Activated naive CD4-positive, alpha-beta T cell treated with anti-CD3 and anti-CD28 coated beads for 36 hours (primary cell): ENCODE data around the gene KRTAP5-10. TPM values are rescaled to one million over a fixed set of nuclear protein-coding genes. Genes with fewer than 3 reads are reported as not detected.
"Not testable (repeated sequence)": the region's sequence is repeated elsewhere in the genome, so short reads cannot be mapped to it uniquely, and the experiment has no call there.

ENCODE experiments used
- CTCF ChIA-PET: fragments of 350-600 bp; sonication (Branson Sonifier 250); formaldehyde crosslinking; loops from one replicate; lab custom pipeline; 2021; ENCODE audit warnings: antibody characterized with exemption; lab: Charles Lee
- DNase-seq: peaks from one replicate; pipeline ENCODE4 v3.0.0-alpha.2; 2020
- H3K27ac Mint-ChIP-seq: one replicate; pipeline ENCODE4 v1.8.0; 2021; ENCODE audit warnings: mild to moderate bottlenecking, mixed read lengths
- H3K27me3 Mint-ChIP-seq: one replicate; pipeline ENCODE4 v1.8.0; 2021; ENCODE audit warnings: low read depth, mixed read lengths
- H3K36me3 Mint-ChIP-seq: one replicate; pipeline ENCODE4 v1.8.0; 2021; ENCODE audit warnings: low read depth, mixed read lengths
- H3K4me1 Mint-ChIP-seq: one replicate; pipeline ENCODE4 v1.8.0; 2021; ENCODE audit warnings: low read depth, mixed read lengths
- H3K4me3 Mint-ChIP-seq: one replicate; pipeline ENCODE4 v1.8.0; 2021; ENCODE audit warnings: mild to moderate bottlenecking, moderate library complexity, mixed read lengths
- H3K9me3 Mint-ChIP-seq: one replicate; pipeline ENCODE4 v1.8.0; 2021; ENCODE audit warnings: mixed read lengths
- intact Hi-C: fragments of 100-400 bp; cut with micrococcal nuclease; formaldehyde crosslinking; loops from one replicate; pipeline ENCODE4 v1.15.1; 2023
- total RNA-seq, 2 experiments: library from RNA; stranded (reverse); gene quantifications; one replicate each; pipeline ENCODE4 v1.2.3, GENCODE V29; 2021

Gene KRTAP5-10
- total RNA-seq, 2 experiments from 2014 or later, result not detected

GRCh38 chr11:71607520-71608216 is 42.3 kb downstream of the KRTAP5-10 start:
- intact Hi-C loops, H3K4me3 Mint-ChIP-seq, H3K27ac Mint-ChIP-seq, H3K4me1 Mint-ChIP-seq, CTCF ChIA-PET, H3K36me3 Mint-ChIP-seq, H3K9me3 Mint-ChIP-seq, DNase-seq: not testable (repeated sequence)
- H3K27me3 Mint-ChIP-seq, result peaks cover 20% of the 10 kb centered on the region

GRCh38 chr11:71608272-71608671 is 42.9 kb downstream of the KRTAP5-10 start:
- H3K36me3 Mint-ChIP-seq, H3K27ac Mint-ChIP-seq, DNase-seq, H3K9me3 Mint-ChIP-seq, intact Hi-C loops, H3K4me3 Mint-ChIP-seq, H3K4me1 Mint-ChIP-seq, CTCF ChIA-PET: not testable (repeated sequence)
- peaks cover 20% of the 10 kb centered on the region for H3K27me3 Mint-ChIP-seq

GRCh38 chr11:71611218-71611910 is 46.0 kb downstream of the KRTAP5-10 start:
- H3K4me3 Mint-ChIP-seq, DNase-seq, H3K27ac Mint-ChIP-seq, H3K36me3 Mint-ChIP-seq, intact Hi-C loops, H3K9me3 Mint-ChIP-seq, H3K4me1 Mint-ChIP-seq, CTCF ChIA-PET: not testable (repeated sequence)
- H3K27me3 Mint-ChIP-seq, result peaks cover 16% of the 10 kb centered on the region

GRCh38 chr11:71613931-71614330 is 48.6 kb downstream of the KRTAP5-10 start:
- H3K4me1 Mint-ChIP-seq, DNase-seq, H3K27me3 Mint-ChIP-seq, H3K36me3 Mint-ChIP-seq, CTCF ChIA-PET, intact Hi-C loops, H3K9me3 Mint-ChIP-seq, H3K27ac Mint-ChIP-seq, H3K4me3 Mint-ChIP-seq: not testable (repeated sequence)

- H3K9me3 Mint-ChIP-seq, H3K27ac Mint-ChIP-seq, H3K4me3 Mint-ChIP-seq, H3K36me3 Mint-ChIP-seq, H3K27me3 Mint-ChIP-seq, CTCF ChIA-PET, H3K4me1 Mint-ChIP-seq, DNase-seq, intact Hi-C loops: not testable (repeated sequence)
These were observed 49.1 kb downstream of the KRTAP5-10 start for GRCh38 chr11:71614366-71614917.

DNA sequence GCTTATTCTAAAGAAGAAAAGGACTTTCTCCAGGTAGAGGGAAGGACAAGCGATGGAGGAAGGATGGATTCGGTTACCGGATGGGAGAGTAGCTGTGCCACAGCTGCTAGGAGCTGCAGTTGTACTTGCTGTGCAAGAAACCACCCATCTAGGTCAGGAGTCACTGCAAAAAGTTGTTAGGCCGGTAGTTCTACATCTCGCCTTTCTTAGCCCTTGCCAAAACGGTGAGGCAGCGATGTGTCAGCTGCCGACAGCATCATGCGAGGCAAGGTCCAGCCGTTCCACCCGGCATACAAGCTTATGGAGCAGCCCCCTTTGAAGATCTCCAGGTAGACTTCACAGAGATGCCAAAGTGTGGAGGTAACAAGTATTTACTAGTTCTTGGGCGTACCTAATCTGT is 49.6 kb downstream of the KRTAP5-10 start:
- DNase-seq, H3K36me3 Mint-ChIP-seq, H3K27ac Mint-ChIP-seq, H3K4me1 Mint-ChIP-seq, H3K4me3 Mint-ChIP-seq, H3K9me3 Mint-ChIP-seq, intact Hi-C loops, CTCF ChIA-PET, H3K27me3 Mint-ChIP-seq: not testable (repeated sequence)

Other genes starting within 250 kb of the KRTAP5-10 start
- gene DHCR7, start 117.2 kb upstream of the KRTAP5-10 start, total RNA-seq, result 10 to 100 TPM; 52.0 to 58.7 TPM
- gene NADSYN1, start 112.4 kb upstream of the KRTAP5-10 start, total RNA-seq, result 10 to 100 TPM; 76.6 to 78.9 TPM
- gene KRTAP5-7, start 38.3 kb upstream of the KRTAP5-10 start, total RNA-seq, result not detected
- gene KRTAP5-8, start 27.5 kb upstream of the KRTAP5-10 start, total RNA-seq, result not detected
- gene KRTAP5-9, start 17.1 kb upstream of the KRTAP5-10 start, total RNA-seq, result not detected
- gene KRTAP5-11, start 17.3 kb downstream of the KRTAP5-10 start, total RNA-seq, result not detected